WTC11 (cell line): Measurements from ENCODE around the gene BRICD5.

ENCODE experiments used
- ATF1 ChIP-seq: sonication (generic); formaldehyde crosslinking; IDR thresholded peaks from 2 replicates; pipeline ENCODE4 v1.8.1; 2023; ENCODE audit warnings: mild to moderate bottlenecking, moderate library complexity, missing genetic modification reagents
- CTCF ChIP-seq: fragments of 200-600 bp; IDR thresholded peaks from 2 replicates; pipeline ENCODE4 v1.8.0; 2022; ENCODE audit warnings: antibody characterized with exemption
- E2F1 ChIP-seq: sonication (generic); formaldehyde crosslinking; IDR thresholded peaks from 2 replicates; pipeline ENCODE4 v1.8.0; 2022; ENCODE audit warnings: mild to moderate bottlenecking, missing genetic modification reagents
- JAZF1 ChIP-seq: fragments of 250-450 bp; sonication (Bioruptor Pico); IDR thresholded peaks from 2 replicates; pipeline ENCODE4 v1.9.0; 2021; ENCODE audit warnings: moderate library complexity, mild to moderate bottlenecking, inconsistent platforms
- KAT7 ChIP-seq: sonication (generic); formaldehyde crosslinking; IDR thresholded peaks from 2 replicates; pipeline ENCODE4 v1.8.1; 2023; ENCODE audit warnings: missing genetic modification reagents, mild to moderate bottlenecking, borderline replicate concordance
- MLX ChIP-seq: sonication (generic); formaldehyde crosslinking; IDR thresholded peaks from 2 replicates; pipeline ENCODE4 v1.8.1; 2023; ENCODE audit warnings: mild to moderate bottlenecking, missing genetic modification reagents, moderate library complexity
- NR2C2 ChIP-seq: sonication (generic); formaldehyde crosslinking; IDR thresholded peaks from 2 replicates; pipeline ENCODE4 v1.8.0; 2022; ENCODE audit warnings: mild to moderate bottlenecking, missing genetic modification reagents
- TEAD1 ChIP-seq: sonication (generic); formaldehyde crosslinking; IDR thresholded peaks from 2 replicates; pipeline ENCODE4 v1.8.0; 2022; ENCODE audit warnings: mild to moderate bottlenecking, missing genetic modification reagents
- TEAD4 ChIP-seq: sonication (generic); formaldehyde crosslinking; IDR thresholded peaks from 2 replicates; pipeline ENCODE4 v1.8.0; 2022; ENCODE audit warnings: mild to moderate bottlenecking, missing genetic modification reagents
- ZNF121 ChIP-seq: sonication (generic); formaldehyde crosslinking; IDR thresholded peaks from 2 replicates; pipeline ENCODE4 v1.8.0; 2023; ENCODE audit warnings: missing genetic modification reagents
- TF ChIP-seq, protein P1 (sequence below): sonication (generic); formaldehyde crosslinking; IDR thresholded peaks from 2 replicates; pipeline ENCODE4 v1.8.0; 2022; ENCODE audit warnings: mild to moderate bottlenecking, missing genetic modification reagents

DNA sequence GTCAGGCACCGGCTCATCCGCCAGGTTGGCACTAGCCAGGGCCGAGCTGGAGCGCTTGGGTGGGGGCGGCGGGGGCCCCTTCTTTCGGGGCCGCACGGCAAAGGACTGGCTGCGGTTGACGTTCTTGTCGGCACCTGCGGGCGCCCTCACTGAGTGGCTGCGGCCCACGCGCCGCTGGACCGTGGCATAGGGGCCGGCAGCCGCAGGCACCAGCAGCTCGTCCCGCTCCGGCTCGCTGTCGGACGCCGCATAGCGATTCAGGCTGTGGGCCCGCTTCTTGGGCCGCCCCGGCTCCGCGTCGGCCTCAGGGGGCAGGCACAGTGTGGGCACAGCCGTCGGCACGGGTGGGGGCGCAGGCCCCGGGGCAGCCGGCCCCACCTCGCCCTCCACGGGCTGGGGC is 30.2 kb downstream of the BRICD5 start:
- TF ChIP-seq CTCF (no peak), KAT7 (CRISPR knock-in tag) (no peak), MLX (no peak), E2F1 (CRISPR knock-in tag) (no peak), ATF1 (CRISPR knock-in tag) (no peak), NR2C2 (no peak), JAZF1 (CRISPR knock-in tag) (no peak), ZNF121 (CRISPR knock-in tag) (no peak), TEAD1 (CRISPR knock-in tag) (no peak), TEAD4 (CRISPR knock-in tag) (no peak)
- TF ChIP-seq, protein P1, sequence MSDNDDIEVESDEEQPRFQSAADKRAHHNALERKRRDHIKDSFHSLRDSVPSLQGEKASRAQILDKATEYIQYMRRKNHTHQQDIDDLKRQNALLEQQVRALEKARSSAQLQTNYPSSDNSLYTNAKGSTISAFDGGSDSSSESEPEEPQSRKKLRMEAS (CRISPR knock-in tag): no peak
